Tongue (tissue), 2 donors: Measurements from ENCODE around the gene OR5H14. TPM values are rescaled to one million over a fixed set of nuclear protein-coding genes. Genes with fewer than 3 reads are reported as not detected.

Source experiments
- DNase-seq: peaks from one replicate; pipeline ENCODE4 v3.0.0-alpha.2; 2015
- total RNA-seq: library from RNA; depleted of rRNA; stranded (reverse); fragments of >200 nt; gene quantifications from one replicate; pipeline ENCODE4 v1.2.3, GENCODE V29; 2014

OR5H14 gene
- total RNA-seq, 1 donor from 2014 or later, result not detected

DNA sequence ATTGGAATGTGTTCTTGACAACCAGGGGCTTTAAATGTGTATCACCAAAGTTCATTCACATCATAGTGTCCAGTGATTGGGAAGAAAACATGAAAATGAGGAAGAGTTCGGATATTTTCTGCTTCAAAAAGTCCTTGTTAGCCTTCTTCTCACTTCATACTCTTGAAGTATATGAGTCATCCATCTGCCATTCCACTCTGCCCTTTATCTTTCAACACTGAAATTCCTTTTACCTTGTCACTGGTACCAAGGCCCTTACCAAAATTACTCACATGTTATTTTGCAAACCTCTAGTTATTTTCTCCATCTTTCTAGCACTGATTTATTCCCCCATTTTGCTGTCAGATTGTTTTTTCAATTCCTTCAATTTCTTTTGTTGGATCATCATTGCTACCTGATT, 51.7 kb downstream of the OR5H14 start:
- no peak for DNase-seq

Other genes starting within 250 kb of the OR5H14 start
- 45.7 TPM for gene RIOX2, start 175.0 kb upstream of the OR5H14 start, total RNA-seq
- gene GABRR3, start 112.2 kb upstream of the OR5H14 start, total RNA-seq, result not detected
- not detected for gene OR5AC2, start 60.3 kb upstream of the OR5H14 start, total RNA-seq
- not detected for gene OR5H1, start 16.8 kb upstream of the OR5H14 start, total RNA-seq
- gene OR5H15, start 19.2 kb downstream of the OR5H14 start, total RNA-seq, result not detected
- not detected for gene OR5H6, start 116.8 kb downstream of the OR5H14 start, total RNA-seq
- not detected for gene OR5H2, start 135.0 kb downstream of the OR5H14 start, total RNA-seq
- gene OR5K4, start 206.4 kb downstream of the OR5H14 start, total RNA-seq, result not detected
- gene OR5K3, start 243.2 kb downstream of the OR5H14 start, total RNA-seq, result not detected